HG02763 (cell line): ENCODE data around the gene GRIA1.

Experiments used
- ATAC-seq: cut with Tn5 transposase; IDR thresholded peaks from one replicate; pipeline ENCODE4 v1.9.1; 2021; ENCODE audit warnings: mild to moderate bottlenecking, moderate library complexity; ENCODE audit not compliant: unreplicated experiment

The GRIA1 gene

GRCh38 chr5:153543959-153544470 lies 53.5 kb downstream of the GRIA1 start:
- no peak for ATAC-seq

- no peak for ATAC-seq
These were observed 54.2 kb downstream of the GRIA1 start for GRCh38 chr5:153544706-153545105.

- ATAC-seq: no peak
These were observed 56.1 kb downstream of the GRIA1 start for GRCh38 chr5:153546566-153546965.

GRCh38 chr5:153551537-153552079 lies 61.1 kb downstream of the GRIA1 start:
- ATAC-seq: no peak

GRCh38 chr5:153552886-153553285 lies 62.4 kb downstream of the GRIA1 start:
- ATAC-seq: no peak

GRCh38 chr5:153555420-153556114 lies 65.1 kb downstream of the GRIA1 start:
- ATAC-seq: no peak

- no peak for ATAC-seq
These were observed 68.5 kb downstream of the GRIA1 start for GRCh38 chr5:153558957-153559356.

GRCh38 chr5:153559926-153560325 lies 69.5 kb downstream of the GRIA1 start:
- no peak for ATAC-seq

GRCh38 chr5:153562189-153562588 lies 71.7 kb downstream of the GRIA1 start:
- no peak for ATAC-seq

GRCh38 chr5:153565822-153566221 lies 75.4 kb downstream of the GRIA1 start:
- no peak for ATAC-seq

- no peak for ATAC-seq
These were observed 78.6 kb downstream of the GRIA1 start for GRCh38 chr5:153569036-153569435.

GRCh38 chr5:153571162-153571561 lies 80.7 kb downstream of the GRIA1 start:
- no peak for ATAC-seq

GRCh38 chr5:153572411-153573145 lies 82.1 kb downstream of the GRIA1 start:
- ATAC-seq: no peak

- no peak for ATAC-seq
These were observed 83.0 kb downstream of the GRIA1 start for GRCh38 chr5:153573326-153574033.

- no peak for ATAC-seq
These were observed 93.9 kb downstream of the GRIA1 start for GRCh38 chr5:153584126-153584959.

GRCh38 chr5:153584960-153585359 lies 94.5 kb downstream of the GRIA1 start:
- ATAC-seq: no peak

- ATAC-seq: no peak
These were observed 95.3 kb downstream of the GRIA1 start for GRCh38 chr5:153585622-153586277.

GRCh38 chr5:153592081-153592480 lies 101.6 kb downstream of the GRIA1 start:
- ATAC-seq: no peak

- no peak for ATAC-seq
These were observed 104.3 kb downstream of the GRIA1 start for GRCh38 chr5:153594785-153595184.

GRCh38 chr5:153598099-153598498 lies 107.6 kb downstream of the GRIA1 start:
- peak; percentile 54 for ATAC-seq
